Measurements from ENCODE around the gene PRXL2C.
A peak's percentile ranks its signal among the peaks of the same experiment; 100 is the strongest.
"Not testable (repeated sequence)": the region's sequence is repeated elsewhere in the genome, so short reads cannot be mapped to it uniquely, and the experiment has no call there.

Gene PRXL2C, protein sequence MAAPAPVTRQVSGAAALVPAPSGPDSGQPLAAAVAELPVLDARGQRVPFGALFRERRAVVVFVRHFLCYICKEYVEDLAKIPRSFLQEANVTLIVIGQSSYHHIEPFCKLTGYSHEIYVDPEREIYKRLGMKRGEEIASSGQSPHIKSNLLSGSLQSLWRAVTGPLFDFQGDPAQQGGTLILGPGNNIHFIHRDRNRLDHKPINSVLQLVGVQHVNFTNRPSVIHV

DNA sequence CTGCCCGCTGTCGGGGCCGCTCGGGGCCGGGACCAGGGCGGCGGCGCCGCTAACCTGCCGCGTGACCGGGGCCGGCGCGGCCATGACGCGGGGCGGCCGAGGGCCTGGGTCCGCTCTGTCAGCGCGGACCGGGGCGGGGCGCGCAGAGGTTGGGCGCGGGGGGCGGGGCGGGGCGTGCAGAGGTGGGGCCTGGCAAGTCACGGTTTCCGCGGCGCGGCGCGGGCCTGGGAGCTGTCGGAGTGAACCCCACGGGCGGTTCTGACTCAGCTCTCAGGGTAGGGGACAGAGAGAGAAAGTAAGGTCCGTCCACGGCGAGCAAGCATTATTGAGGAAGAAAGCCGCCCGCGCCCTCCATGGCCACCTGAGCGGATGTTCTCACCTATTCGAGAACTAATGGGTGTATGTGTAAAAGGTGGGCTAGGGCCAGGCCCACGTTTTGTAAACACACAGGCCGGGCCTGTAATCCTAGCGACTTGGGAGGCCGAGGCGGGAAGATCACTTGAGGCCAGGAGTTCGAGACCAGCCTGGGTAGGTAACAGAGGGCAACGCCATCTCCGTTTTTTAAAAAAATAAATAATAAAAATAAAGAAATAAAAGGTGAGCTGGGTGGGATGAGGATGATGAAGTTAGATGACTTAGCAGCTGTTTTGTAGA, at the start of gene PRXL2C:
Gene PRXL2C, minus strand, starts transcription at position 120 of the 654 bp plus-strand sequence. Its CDS starts 36 bp downstream, at position 84.
- no peak for FAIRE-seq

DNA sequence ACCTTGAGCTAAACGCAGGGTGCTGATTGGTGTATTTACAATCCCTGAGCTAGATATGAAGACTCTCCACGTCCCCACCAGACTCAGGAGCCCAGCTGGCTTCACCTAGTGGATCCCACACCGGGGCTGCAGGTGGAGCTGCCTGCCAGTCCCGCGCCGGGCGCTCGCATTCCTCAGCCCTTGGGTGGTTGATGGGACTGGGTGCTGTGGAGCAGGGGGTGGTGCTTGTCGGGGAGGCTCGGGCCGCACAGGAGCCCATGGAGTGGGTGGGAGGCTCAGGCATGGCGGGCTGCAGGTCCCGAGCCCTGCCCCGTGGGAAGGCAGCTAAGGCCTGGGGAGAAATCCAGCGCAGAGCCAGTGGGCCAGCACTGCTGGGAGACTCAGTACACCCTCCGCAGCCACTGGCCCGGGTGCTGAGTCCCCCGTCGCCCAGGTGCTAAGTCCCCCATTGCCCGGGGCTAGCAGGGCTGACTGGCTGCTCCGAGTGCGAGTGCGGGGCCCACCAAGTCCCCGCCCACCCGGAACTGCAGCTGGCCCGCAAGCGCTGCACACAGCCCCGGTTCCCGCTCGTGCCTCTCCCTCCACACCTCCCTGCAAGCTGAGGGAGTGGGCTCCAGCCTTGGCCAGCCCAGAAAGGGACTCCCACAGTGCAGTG, 45.7 kb upstream of the PRXL2C start:
- FAIRE-seq: not testable (repeated sequence)

DNA sequence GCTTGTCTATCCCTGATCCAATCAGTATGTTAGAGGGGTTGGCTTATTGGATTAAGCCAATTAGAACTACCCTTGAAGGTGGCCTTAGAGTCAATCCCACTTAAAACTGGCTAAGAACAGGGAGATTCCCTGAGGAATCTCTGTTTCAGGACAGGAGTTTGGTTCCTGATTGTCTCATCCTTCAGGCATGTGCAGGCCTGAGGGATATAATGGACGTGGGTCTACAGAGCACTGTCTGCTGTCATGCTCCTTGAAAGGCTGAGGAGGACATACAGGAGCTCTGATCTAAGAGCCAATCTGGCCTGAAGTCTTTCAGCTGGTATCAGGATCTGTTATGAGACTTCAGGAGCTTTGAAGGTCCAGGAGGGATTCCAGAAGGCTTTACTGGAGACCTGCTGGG, 36.2 kb upstream of the PRXL2C start:
- no peak for FAIRE-seq

DNA sequence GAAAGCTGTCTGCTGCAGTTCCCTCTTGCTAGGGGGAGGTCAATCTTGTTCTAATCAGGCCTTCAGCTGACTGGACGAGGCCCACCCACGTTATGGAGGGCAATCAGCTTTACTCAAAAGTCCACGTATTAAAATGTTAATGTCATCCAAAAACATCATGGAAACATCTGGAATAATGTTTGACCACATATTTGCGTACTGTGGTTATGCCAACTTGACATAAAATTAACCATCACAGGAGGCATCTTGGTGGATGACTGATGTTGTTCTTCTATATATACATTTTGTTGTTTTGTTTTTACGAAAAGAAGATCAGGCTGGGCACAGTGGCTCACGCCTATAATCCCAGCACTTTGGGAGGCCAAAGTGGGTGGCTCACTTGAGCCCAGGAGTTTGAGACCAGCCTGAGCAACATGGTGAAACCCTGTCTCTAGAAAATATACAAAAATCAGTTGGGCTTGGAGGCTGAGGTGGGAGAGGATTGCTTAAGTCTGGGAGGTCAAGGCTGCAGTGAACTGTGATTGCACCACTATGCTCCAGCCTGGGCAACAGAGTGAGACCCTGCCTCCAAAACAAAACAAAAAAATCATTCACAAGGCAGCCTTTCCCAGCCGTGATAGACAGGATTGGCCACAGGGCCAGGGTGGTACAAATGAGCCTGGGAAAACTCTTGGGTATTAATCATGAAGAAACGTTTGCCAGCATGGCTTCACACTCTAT, 33.8 kb upstream of the PRXL2C start:
- FAIRE-seq: no peak

DNA sequence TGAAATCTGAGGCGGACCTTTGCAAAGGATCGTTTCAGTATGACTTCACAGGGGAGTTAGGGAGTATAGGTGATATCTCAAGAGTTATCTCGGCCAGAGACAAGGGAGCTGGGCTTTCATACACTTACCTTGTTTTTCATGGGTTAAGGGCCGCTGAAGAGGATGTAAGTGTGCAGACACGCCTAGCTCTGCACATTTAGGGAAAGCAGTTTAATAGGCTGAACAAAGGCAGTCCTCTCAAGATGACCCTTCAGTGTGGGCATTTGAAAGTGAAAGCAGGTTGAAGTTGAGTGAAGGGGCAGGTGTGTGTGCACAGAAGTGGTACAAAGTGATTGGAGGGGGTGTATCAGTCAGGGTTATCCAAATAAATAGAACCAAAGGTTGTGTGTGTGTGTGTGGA, 33.1 kb upstream of the PRXL2C start:
- FAIRE-seq: no peak

DNA sequence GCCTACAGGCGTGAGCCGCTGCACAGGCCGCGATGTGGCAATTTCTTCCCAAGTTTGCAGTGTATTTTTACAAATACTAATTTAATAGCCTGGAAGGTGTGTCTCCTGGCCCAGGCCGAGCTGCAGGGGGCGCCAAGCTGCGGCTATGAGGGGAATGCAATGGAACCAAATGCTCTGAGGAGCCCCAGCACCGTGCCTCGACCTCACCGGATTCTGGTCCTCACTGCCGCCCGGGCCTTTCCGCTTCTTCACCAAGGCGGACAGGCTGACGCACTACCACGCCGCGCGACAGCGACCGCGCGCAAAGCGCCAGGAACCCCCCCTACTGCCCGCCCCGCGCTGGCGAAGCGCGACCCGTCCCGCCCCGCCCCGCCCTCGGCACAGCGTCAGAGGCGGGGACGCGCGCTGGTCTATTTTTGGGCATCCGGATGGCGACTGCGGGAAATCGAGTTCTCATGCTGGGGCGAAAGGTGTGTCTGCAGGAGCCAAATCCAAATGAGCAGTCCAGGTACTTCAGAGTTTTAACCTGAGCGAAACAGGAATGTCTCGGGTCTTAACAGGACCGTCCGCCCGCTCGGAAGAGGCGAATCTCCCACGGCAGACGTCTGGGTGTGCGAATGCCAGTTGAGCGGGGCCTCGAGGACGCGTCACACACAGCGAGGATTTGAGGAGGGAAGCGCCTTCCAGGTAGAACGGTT, 31.7 kb upstream of the PRXL2C start:
- FAIRE-seq: no peak

DNA sequence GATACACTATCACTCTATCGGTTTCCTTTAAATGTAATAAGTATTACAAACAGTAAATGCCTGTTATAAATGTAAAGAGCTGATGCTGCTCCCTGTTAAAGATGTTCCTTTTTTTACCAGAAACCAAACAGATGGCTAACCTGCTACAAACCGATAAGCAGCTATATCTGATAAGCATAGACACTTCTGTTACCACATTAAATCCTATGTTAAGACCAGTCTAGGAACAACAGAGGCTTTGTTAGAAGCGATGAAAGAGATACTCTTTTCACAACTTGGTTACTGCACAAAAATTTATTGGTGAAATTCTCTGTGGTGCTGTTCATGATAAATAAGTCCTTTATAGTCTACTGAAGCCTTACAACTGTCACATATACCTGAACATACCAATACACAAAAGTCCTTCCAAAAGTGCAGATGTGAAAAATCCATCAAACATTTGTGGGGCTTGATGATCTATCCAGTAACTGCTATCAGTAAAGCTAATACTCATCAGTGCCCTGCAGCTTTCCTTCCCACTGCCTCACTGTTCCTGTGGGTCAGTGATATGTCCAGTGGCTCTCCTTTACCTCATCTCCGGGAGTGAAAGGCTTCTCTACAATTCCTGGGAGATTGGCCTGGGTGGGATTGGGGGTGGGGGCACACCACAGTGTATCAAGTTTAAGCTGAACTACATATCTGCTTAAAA, 25.8 kb upstream of the PRXL2C start:
- FAIRE-seq: no peak

DNA sequence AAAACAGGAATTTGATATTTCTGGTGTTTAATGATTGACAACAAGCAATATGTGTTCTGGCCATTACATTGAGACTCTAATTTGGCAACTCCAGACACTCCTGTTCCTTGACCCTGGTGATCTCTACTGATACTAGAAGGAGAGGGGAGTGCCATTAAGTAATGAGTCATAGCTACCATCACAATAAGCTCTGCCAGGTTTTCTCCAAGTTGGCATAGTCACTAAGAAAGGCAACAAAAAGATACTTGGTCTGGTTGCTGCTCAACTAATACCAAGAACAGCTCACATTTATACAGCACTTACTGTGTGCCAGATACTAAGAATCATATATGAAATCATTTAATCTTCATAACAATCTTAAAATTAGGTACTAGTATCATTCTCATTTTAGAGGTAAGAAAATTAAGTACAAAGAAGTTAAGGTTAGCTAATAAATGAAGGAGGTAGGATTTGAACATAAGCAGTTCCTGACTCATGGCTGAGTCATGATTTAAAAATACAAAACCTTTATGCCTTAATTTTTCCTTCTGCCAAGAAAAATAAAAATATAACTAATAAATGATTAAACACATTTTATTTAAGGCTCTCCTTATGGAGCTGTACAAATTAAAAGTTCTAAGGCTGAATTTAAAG, 19.9 kb upstream of the PRXL2C start:
- FAIRE-seq: no peak

DNA sequence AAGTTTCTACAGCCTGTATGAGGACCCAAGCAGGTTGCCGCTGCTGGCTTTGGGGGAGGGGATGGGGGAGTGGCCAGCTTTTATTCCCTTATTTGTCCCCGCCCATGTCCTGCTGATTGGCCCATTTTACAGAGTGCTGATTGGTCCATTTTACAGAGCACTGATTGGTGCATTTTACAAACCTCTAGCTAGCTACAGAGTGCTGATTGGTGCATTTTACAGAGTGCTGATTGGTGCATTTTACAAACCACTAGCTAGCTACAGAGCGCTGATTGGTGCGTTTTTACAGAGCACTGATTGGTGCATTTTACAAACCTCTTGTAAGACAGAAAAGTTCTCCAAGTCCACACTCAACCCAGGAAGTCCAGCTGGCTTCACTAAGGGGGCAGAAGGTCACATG, 18.7 kb upstream of the PRXL2C start:
- not testable (repeated sequence) for FAIRE-seq

DNA sequence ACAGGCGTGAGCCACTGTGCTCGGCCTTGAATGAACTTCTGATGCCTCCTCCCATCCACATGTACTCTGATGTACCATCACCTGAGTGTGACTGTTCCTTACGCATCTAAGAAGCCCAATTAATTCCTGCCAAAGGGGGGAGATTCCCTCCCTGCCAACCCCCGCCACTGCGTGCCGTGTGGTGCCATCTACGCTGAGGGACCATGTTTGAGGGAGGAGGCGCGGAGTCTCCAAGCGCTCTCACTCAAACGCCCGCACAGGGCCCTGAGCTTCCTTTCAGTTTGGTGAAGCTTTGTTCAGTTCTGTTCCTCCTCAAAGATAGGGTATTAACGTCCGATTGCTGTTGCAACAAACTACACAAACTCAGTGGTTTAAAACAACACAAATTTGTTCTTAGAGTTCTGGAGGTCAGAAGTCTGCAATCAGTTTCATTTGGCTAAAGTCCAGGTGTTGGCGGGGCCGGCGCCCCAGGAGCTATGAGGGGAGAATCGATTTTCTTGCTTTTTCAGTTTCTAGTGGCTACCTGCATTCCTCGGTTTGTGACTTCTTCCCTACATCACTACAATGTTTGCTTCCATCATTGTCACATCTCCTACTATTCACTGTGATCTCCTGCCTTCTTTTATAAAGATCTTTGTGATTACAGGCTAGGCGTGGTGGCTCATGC, 13.9 kb upstream of the PRXL2C start:
- FAIRE-seq: no peak

DNA sequence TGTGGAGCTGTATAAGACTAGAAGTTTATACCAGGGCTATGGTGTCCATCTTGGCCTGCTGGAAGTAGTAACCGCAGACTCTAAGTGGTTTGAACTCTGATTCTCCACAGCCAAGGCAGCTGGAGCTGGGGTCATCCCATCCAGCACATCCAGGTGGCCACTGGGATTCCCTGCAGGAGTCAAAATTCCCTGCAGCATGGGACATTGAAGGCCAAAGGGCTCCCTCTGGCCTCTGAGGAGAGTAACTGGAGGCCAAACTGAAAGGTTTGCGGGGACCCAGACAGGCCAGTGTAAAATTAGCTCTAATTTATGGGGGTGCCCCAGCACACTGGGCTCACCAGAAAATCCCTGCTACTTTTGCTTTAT, 12.2 kb upstream of the PRXL2C start:
- FAIRE-seq: no peak

DNA sequence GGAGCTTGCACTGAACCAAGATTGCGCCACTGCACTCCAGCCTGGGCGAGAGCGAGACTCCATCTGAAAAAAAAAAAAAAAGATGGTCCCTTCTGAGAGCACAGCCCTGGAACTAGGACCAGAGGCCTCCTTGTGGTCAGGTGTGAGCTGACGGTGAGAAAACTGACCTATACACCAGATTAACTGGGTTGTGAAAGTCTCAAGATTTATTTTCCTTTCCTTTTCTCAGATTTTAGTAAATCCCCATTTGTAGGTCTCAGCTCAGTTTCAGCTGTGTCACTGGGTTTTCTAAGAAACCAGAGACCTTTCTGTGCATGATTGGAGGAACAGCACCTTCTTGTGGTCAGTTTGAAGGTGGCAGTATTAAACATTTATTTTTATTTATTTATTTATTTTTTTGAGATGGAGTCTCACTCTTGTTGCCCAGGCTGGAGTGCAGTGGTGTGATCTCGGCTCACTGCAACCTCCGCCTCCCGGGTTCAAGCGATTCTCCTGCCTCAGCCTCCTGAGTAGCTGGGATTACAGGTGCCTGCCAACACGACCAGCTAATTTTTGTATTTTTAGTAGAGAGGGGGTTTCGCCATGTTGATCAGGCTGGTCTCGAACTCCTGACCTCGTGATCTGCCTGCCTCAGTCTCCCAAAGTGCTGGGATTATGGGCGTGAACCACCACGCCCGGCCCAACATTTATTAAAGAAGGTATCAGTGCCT, 11.7 kb upstream of the PRXL2C start:
- peak; percentile 89 for FAIRE-seq

DNA sequence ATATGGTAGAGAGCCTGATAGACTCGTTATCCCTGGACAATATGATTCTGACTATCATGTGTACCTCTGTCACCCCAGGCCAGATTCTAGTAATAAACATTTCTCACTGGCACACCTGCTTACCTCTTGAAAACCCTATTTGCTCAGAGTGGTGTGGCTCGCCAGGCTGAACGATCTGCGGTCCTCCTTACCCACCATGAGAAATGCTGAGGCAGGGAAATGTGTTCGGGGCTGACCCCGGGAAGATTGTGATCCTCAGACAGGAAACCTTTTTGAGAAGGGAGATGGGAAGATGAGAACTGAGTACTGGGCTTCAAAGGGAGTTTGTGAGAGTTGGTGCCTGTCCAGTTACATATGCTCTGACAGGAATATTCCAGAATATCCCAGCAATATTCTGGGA, 10.7 kb upstream of the PRXL2C start:
- no peak for FAIRE-seq

DNA sequence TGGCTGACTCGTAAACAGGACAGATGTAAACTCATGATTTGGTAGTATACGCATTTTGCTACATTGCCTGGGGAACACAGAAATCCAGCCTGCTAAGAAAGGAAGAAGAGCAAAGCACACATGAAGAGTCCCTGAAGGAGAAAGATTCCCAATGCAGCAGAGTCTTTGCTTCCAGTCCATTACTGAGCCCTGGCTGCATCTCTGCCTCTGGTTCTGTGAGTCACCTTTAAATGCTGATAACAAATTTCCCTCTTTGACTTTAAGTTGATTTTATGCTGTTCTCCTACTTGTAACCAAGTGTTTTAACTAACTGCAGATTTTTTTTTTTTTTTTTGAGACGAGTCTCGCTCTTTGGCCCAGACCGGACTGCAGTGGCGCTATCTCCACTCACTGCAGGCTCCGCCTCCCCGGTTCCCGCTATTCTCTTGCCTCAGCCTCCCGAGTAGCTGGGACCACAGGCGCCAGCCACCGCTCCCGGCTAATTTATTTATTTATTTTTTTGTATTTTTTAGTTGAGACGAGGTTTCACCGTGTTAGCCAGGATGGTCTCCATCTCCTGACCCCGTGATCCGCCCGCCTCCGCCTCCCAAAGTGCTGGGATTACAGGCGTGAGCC, 8.5 kb upstream of the PRXL2C start:
- no peak for FAIRE-seq

DNA sequence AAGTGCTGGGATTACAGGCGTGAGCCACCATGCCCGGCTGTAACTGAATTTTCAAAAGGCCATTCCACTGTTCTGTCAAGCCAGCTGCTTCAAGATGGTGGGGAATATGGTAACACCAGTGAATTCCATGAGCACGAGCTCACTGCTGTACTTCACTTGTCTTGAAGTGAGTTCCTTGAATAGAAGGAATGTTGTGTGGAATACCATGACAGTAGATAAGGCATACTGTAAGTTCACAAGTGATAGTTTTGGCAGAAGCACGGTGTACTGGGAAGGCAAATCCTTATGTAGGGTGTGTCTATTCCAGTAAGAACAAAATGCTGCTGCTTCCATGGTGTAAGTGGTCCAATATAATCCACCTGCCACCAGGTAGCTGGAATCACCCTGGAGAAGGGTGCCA, 6.6 kb upstream of the PRXL2C start:
- no peak for FAIRE-seq

DNA sequence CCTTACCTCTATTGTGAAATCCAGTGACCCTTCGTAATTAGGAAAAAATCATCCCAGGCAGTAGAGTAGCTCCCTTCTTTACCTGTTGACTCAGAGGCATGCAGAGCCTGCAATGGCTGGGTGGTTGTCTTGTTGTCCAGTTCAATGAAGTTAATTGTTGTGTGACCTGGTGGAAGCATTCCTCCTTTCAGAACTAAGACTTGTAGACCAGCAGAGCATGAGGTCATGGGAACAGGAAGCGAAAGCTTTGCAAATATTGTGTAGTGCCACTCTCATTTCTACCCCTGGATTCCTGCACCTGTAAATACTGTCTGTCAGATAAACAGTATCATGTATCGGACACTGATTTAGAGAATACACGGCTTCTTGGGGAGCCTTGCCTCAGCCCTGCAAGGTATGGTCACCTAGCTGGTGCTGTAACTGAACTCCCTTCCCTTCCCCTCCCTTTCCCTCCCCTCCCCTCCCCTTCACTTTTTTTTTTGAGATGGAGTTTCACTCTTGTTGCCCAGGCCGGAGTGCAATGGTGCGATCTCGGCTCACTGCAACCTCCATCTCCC, 5.7 kb upstream of the PRXL2C start:
- FAIRE-seq: no peak

DNA sequence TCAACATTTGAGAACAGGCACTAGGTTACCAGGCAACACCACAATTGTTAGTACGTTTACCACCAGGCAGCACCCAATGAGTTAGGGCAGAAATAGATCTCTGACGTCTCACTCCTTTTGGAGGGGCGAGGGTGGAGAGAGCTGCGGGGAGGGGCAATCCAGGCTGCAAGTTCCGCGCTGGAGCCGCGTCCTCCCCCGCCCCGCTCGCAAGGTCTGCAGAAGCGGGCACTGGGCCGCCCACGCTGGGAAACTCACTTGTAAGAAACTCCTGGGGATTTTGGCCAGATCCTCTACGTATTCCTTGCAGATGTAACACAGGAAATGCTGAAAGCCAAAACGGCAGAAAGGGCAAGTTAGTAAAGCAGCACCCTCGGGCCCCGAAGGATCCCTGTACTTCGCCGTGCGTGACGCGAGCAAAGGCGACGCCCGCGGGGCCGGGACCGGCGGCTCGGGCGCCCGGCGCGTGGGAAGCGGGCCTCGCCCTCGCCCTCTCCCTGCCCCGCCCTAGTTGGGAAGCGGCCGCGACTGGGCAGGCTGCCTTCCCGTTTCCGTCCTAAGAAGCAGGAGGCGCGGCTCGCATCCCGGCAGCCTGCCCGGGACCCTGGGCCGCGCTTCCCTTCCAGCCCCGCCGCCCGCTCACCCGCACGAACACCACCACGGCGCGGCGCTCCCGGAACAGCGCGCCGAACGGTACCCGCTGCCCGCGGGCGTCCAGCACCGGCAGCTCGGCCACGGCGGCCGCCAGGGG, 493 bp downstream of the PRXL2C start:
- peak; percentile 82 for FAIRE-seq

DNA sequence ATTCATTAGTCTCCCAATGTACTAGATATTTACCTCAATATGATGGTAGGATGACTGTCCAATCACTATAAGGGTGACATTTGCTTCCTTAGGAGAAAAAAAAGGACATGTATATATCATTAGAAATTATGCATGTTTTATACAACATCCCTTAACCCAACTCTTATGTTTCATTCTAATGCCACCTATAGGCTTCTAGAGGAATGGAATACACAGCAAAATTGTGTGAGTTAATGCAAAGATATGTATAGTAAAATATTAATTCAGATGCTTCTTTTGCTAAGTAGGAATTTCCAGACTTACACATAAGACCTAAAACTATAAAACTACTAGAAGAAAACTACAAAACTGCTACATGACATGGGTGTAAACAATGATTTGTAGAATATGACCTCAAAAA, 3.5 kb downstream of the PRXL2C start:
- FAIRE-seq: peak; percentile 92

All from G401.6 (cell line).